NCI-H748 treated with DMSO at 0.1 percent for 48 hours (cell line): ENCODE data around the gene TIGD2.

ENCODE experiments used
- DNase-seq: peaks from one replicate; lab custom pipeline; 2025; lab: John Stamatoyannopoulos, UW

The TIGD2 gene

GRCh38 chr4:89110986-89111832 lies at the start of gene TIGD2:
TSS of gene TIGD2 (plus strand) at chr4:89111533. CDS start at chr4:89112975, 1,442 bp downstream.
- peak; percentile 54 for DNase-seq

GRCh38 chr4:89064848-89065247 lies 46.5 kb upstream of the TIGD2 start:
- DNase-seq, result no peak

- no peak for DNase-seq
Observed at GRCh38 chr4:89067417-89067816, 43.9 kb upstream of the TIGD2 start.

GRCh38 chr4:89069481-89069880 lies 41.9 kb upstream of the TIGD2 start:
- DNase-seq, result no peak

GRCh38 chr4:89070041-89070440 lies 41.3 kb upstream of the TIGD2 start:
- no peak for DNase-seq

- DNase-seq, result no peak
Observed at GRCh38 chr4:89071311-89071710, 40.0 kb upstream of the TIGD2 start.

GRCh38 chr4:89072921-89073320 lies 38.4 kb upstream of the TIGD2 start:
- DNase-seq, result no peak

GRCh38 chr4:89077761-89078160 lies 33.6 kb upstream of the TIGD2 start:
- no peak for DNase-seq

- DNase-seq, result no peak
Observed at GRCh38 chr4:89078300-89078699, 33.0 kb upstream of the TIGD2 start.

GRCh38 chr4:89099034-89099433 lies 12.3 kb upstream of the TIGD2 start:
- DNase-seq, result no peak

GRCh38 chr4:89099471-89099870 lies 11.9 kb upstream of the TIGD2 start:
- DNase-seq, result no peak

GRCh38 chr4:89100853-89101252 lies 10.5 kb upstream of the TIGD2 start:
- DNase-seq, result no peak

GRCh38 chr4:89101256-89102161 lies 9.8 kb upstream of the TIGD2 start:
- DNase-seq, result no peak

GRCh38 chr4:89105726-89106125 lies 5.6 kb upstream of the TIGD2 start:
- no peak for DNase-seq

GRCh38 chr4:89108091-89108490 lies 3.2 kb upstream of the TIGD2 start:
- no peak for DNase-seq

- peak; percentile 2 for DNase-seq
Observed at GRCh38 chr4:89109841-89110540, 1.3 kb upstream of the TIGD2 start.

- DNase-seq, result peak; percentile 43
Observed at GRCh38 chr4:89110541-89110985, 770 bp upstream of the TIGD2 start.

GRCh38 chr4:89111833-89112563 lies 665 bp downstream of the TIGD2 start:
- DNase-seq, result no peak

GRCh38 chr4:89113415-89113814 lies 2.1 kb downstream of the TIGD2 start:
- no peak for DNase-seq

- DNase-seq, result no peak
Observed at GRCh38 chr4:89114100-89114499, 2.8 kb downstream of the TIGD2 start.

- DNase-seq, result no peak
Observed at GRCh38 chr4:89117115-89117514, 5.8 kb downstream of the TIGD2 start.

GRCh38 chr4:89119166-89119565 lies 7.8 kb downstream of the TIGD2 start:
- no peak for DNase-seq
